Measurements from ENCODE around the gene GAPT.

- no peak for TF ChIP-seq CTCF (IDR thresholded peaks at IDR 0.05; ENCODE audit: low read length)
- TF ChIP-seq EZH2 (IDR thresholded peaks at IDR 0.05; ENCODE audit: borderline replicate concordance, low read length): no peak
Observed at GRCh38 chr5:58486290-58486689, 4.9 kb upstream of the GAPT start.
